ENCODE data around the gene PRKAA1. TPM values are rescaled to one million over a fixed set of nuclear protein-coding genes. Genes with fewer than 3 reads are reported as not detected.

The PRKAA1 gene
- total RNA-seq, 2 experiments from 2014 or later: 102 to 105 TPM

GRCh38 chr5:40775085-40775845 lies 22.9 kb downstream of the PRKAA1 start:
- DNase-seq: no peak
- ChIA-PET CTCF (no interaction called here), POLR2A (no interaction called here)
- H3K36me3 Mint-ChIP-seq (ENCODE audit: low read depth): peaks cover 71% of the 10 kb centered on the region
- Histone ChIP-seq H3K27ac (ENCODE audit: low read depth in 1 of 2, low read length in 2 of 2) (no peak overlapping the region), H3K9me3 (ENCODE audit: control insufficient read depth in 1 of 2, insufficient read depth in 1 of 2, low read length in 2 of 2) (no peaks in the 10 kb centered on the region), H3K4me1 (ENCODE audit: insufficient read depth, low read length) (no peaks in the 10 kb centered on the region), H3K4me3 (ENCODE audit: low read length) (no peak overlapping the region), H3K27me3 (ENCODE audit: control insufficient read depth in 1 of 2, insufficient read depth in 2 of 2, low read length in 2 of 2) (no peaks in the 10 kb centered on the region), H3K36me3 (ENCODE audit: insufficient read depth, low read length) (peaks cover 53% of the 10 kb centered on the region)
- no peak for ATAC-seq (ENCODE audit: poor library complexity)
- intact Hi-C loops (cut with DNase I, micrococcal nuclease): no loop called here
- no peak overlapping the region for H3K27ac Mint-ChIP-seq
- H3K4me1 Mint-ChIP-seq (ENCODE audit: low read depth): peaks cover 23% of the 10 kb centered on the region
- no peaks in the 10 kb centered on the region for H3K9me3 Mint-ChIP-seq
- no peak overlapping the region for H3K4me3 Mint-ChIP-seq
- TF ChIP-seq CTCF (IDR thresholded peaks at IDR 0.05): no peak
- H3K27me3 Mint-ChIP-seq: no peaks in the 10 kb centered on the region

GRCh38 chr5:40774623-40775022 lies 23.6 kb downstream of the PRKAA1 start:
- POLR2A ChIA-PET: no interaction called here
- DNase-seq (peak in 1 of 14 experiments; percentile 23), ATAC-seq (ENCODE audit: poor library complexity) (no peak)
- CTCF ChIA-PET: no interaction called here
- intact Hi-C loops (cut with DNase I, micrococcal nuclease): no loop called here
- Mint-ChIP-seq H3K36me3 (ENCODE audit: low read depth) (peaks cover 75% of the 10 kb centered on the region), H3K27ac (no peak overlapping the region), H3K27me3 (no peaks in the 10 kb centered on the region), H3K9me3 (no peaks in the 10 kb centered on the region), H3K4me1 (ENCODE audit: low read depth) (peaks cover 18% of the 10 kb centered on the region), H3K4me3 (no peak overlapping the region)
- Histone ChIP-seq H3K36me3 (ENCODE audit: insufficient read depth, low read length) (peaks cover 58% of the 10 kb centered on the region), H3K4me1 (ENCODE audit: insufficient read depth, low read length) (no peaks in the 10 kb centered on the region), H3K4me3 (ENCODE audit: low read length) (no peak overlapping the region), H3K9me3 (ENCODE audit: control insufficient read depth in 1 of 2, insufficient read depth in 1 of 2, low read length in 2 of 2) (no peaks in the 10 kb centered on the region), H3K27me3 (ENCODE audit: control insufficient read depth in 1 of 2, insufficient read depth in 2 of 2, low read length in 2 of 2) (no peaks in the 10 kb centered on the region), H3K27ac (ENCODE audit: low read depth in 1 of 2, low read length in 2 of 2) (no peak overlapping the region)
- no peak for TF ChIP-seq CTCF (IDR thresholded peaks at IDR 0.05)

GRCh38 chr5:40770764-40771163 lies 27.4 kb downstream of the PRKAA1 start:
- no peak for ATAC-seq (ENCODE audit: poor library complexity)
- no peaks in the 10 kb centered on the region for H3K9me3 Mint-ChIP-seq
- Histone ChIP-seq H3K9me3 (ENCODE audit: control insufficient read depth in 1 of 2, insufficient read depth in 1 of 2, low read length in 2 of 2) (no peaks in the 10 kb centered on the region), H3K4me1 (ENCODE audit: insufficient read depth, low read length) (no peaks in the 10 kb centered on the region), H3K27me3 (ENCODE audit: control insufficient read depth in 1 of 2, insufficient read depth in 2 of 2, low read length in 2 of 2) (no peaks in the 10 kb centered on the region), H3K4me3 (ENCODE audit: low read length) (no peak overlapping the region), H3K27ac (ENCODE audit: low read depth in 1 of 2, low read length in 2 of 2) (no peak overlapping the region), H3K36me3 (ENCODE audit: insufficient read depth, low read length) (peaks cover 71% of the 10 kb centered on the region)
- POLR2A ChIA-PET: no interaction called here
- no peak overlapping the region for H3K27ac Mint-ChIP-seq
- TF ChIP-seq CTCF (IDR thresholded peaks at IDR 0.05): no peak
- CTCF ChIA-PET: interaction anchor here (1.0 to 1.1 kb wide), 2 partner anchors 28 to 1395 kb away, joined by 3 read pairs; no protein-coding TSS in a partner anchor
- peaks cover 89% of the 10 kb centered on the region for H3K36me3 Mint-ChIP-seq (ENCODE audit: low read depth)
- no peak overlapping the region for H3K4me3 Mint-ChIP-seq
- H3K27me3 Mint-ChIP-seq: no peaks in the 10 kb centered on the region
- H3K4me1 Mint-ChIP-seq (ENCODE audit: low read depth): peaks cover under 1% of the 10 kb centered on the region
- DNase-seq: no peak
- intact Hi-C loops (cut with DNase I, micrococcal nuclease): no loop called here
